CD8-positive, alpha-beta memory T cell (primary cell): Measurements from ENCODE around the gene PCNX4. TPM values are rescaled to one million over a fixed set of nuclear protein-coding genes. Genes with fewer than 3 reads are reported as not detected.

Source experiments
- CTCF ChIA-PET: fragments of 350-600 bp; sonication (Branson Sonifier 250); formaldehyde crosslinking; loops from one replicate; lab custom pipeline; 2021; ENCODE audit warnings: antibody characterized with exemption; lab: Charles Lee
- POLR2A ChIA-PET: fragments of 350-600 bp; sonication (Branson Sonifier 250); formaldehyde crosslinking; loops from one replicate; lab custom pipeline; 2021; ENCODE audit warnings: antibody characterized with exemption; lab: Charles Lee
- DNase-seq, 5 donors: peaks; one replicate each; pipeline versions ENCODE4 v3.0.0 to v3.0.0-alpha.2; 2020 to 2022; ENCODE audit warnings: mixed read lengths in 1 of 5
- H3K27ac ChIP-seq: one replicate; pipeline ENCODE4 v1.7.0; 2013; ENCODE audit warnings: low read depth, mild to moderate bottlenecking, low read length, moderate library complexity
- H3K27me3 ChIP-seq: 2 replicates; pipeline ENCODE4 v1.7.0; 2013; ENCODE audit warnings: low read length, mild to moderate bottlenecking; ENCODE audit not compliant: insufficient read depth, poor library complexity, severe bottlenecking
- H3K36me3 ChIP-seq: 2 replicates; pipeline ENCODE4 v1.7.0; 2013; ENCODE audit warnings: mild to moderate bottlenecking, low read length, moderate library complexity; ENCODE audit not compliant: insufficient read depth
- H3K4me1 ChIP-seq: 2 replicates; pipeline ENCODE4 v1.7.0; 2013; ENCODE audit warnings: mild to moderate bottlenecking, low read length, moderate library complexity; ENCODE audit not compliant: insufficient read depth
- H3K4me3 ChIP-seq: 2 replicates; pipeline ENCODE4 v1.7.0; 2013; ENCODE audit warnings: mild to moderate bottlenecking, low read length
- H3K9me3 ChIP-seq: 2 replicates; pipeline ENCODE4 v1.7.0; 2013; ENCODE audit warnings: mild to moderate bottlenecking, low read length
- H3K27ac Mint-ChIP-seq, 8 donors: one replicate each; pipeline ENCODE4 v1.8.0; 2020 to 2021; ENCODE audit warnings: mixed read lengths in 8 of 8, mild to moderate bottlenecking in 6 of 8, inconsistent platforms in 3 of 8, moderate library complexity in 3 of 8
- H3K27me3 Mint-ChIP-seq, 2 donors: one replicate each; pipeline ENCODE4 v1.8.0; 2020 to 2021; ENCODE audit warnings: mixed read lengths in 2 of 2, mild to moderate bottlenecking in 1 of 2, moderate library complexity in 1 of 2
- H3K36me3 Mint-ChIP-seq, 3 donors: one replicate each; pipeline ENCODE4 v1.8.0; 2020 to 2021; ENCODE audit warnings: mixed read lengths in 3 of 3, inconsistent platforms in 1 of 3, mild to moderate bottlenecking in 1 of 3
- H3K4me1 Mint-ChIP-seq, 3 donors: one replicate each; pipeline ENCODE4 v1.8.0; 2020 to 2021; ENCODE audit warnings: mixed read lengths in 3 of 3, inconsistent platforms in 1 of 3, mild to moderate bottlenecking in 1 of 3
- H3K4me3 Mint-ChIP-seq, 7 donors: one replicate each; pipeline ENCODE4 v1.8.0; 2020 to 2021; ENCODE audit warnings: mixed read lengths in 7 of 7, mild to moderate bottlenecking in 6 of 7, moderate library complexity in 4 of 7, inconsistent platforms in 2 of 7
- H3K9me3 Mint-ChIP-seq, 5 donors: one replicate each; pipeline ENCODE4 v1.8.0; 2020 to 2022; ENCODE audit warnings: mixed read lengths in 5 of 5, mild to moderate bottlenecking in 3 of 5, moderate library complexity in 2 of 5, inconsistent platforms in 1 of 5
- polyA plus RNA-seq: library from polyadenylated mRNA; unstranded; fragments of 300-500 nt; fragmentation: Illumina TruSeq; gene quantifications from one replicate; pipeline ENCODE4 v1.2.3, GENCODE V29; 2021
- total RNA-seq, 2 experiments: library from RNA; stranded (reverse); gene quantifications; one replicate each; pipeline ENCODE4 v1.2.3, GENCODE V29; 2021

PCNX4 gene
- total and polyA plus RNA-seq, 3 experiments from 2014 or later: 21.4 to 43.5 (median 38.8) TPM

DNA sequence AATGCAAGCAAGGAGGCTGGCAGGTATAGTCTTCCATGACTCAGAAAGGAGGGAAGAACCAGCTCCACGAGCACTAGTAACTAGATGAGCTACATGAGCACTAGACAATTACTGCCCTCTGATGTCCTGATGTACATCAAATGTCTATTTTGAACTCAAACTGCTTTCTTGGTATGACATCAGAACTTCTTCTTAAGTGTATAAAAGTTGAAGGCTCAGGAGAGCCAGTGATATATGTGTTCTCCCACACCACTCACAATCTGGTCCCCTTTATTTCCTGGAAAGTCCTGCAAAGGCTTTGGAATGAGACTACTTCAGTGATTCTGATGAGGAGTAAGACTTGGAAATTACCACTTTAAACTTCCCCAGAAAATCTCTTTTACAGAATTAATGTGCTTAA lies 92.0 kb downstream of the PCNX4 start:
- Histone ChIP-seq H3K36me3 (no peaks in the 10 kb centered on the region), H3K27me3 (no peaks in the 10 kb centered on the region), H3K4me1 (peaks cover 6% of the 10 kb centered on the region), H3K27ac (no peak overlapping the region), H3K4me3 (peak overlapping the region; percentile 42), H3K9me3 (no peaks in the 10 kb centered on the region)
- Mint-ChIP-seq H3K27ac (peak overlapping the region; percentile 48 to 97 (median 92)), H3K4me1 (peaks cover 7 to 15% (median 11%) of the 10 kb centered on the region in 3 donors), H3K9me3 (peaks cover 0 to 7% (median 0%) of the 10 kb centered on the region in 5 donors), H3K27me3 (peaks cover 0 to 2% of the 10 kb centered on the region in 2 donors), H3K36me3 (peaks cover 0 to 20% (median 0%) of the 10 kb centered on the region in 3 donors), H3K4me3 (peak overlapping the region; percentile 74 to 89 (median 80))
- ChIA-PET POLR2A (interaction anchor here (0.5 to 1.5 kb wide), 5 partner anchors 19 to 895 kb away, joined by 3 to 9 read pairs (median 3); partner anchors contain the start of genes DHRS7 and PPM1A), CTCF (interaction anchor here (0.9 to 7.9 kb wide), 13 partner anchors 12 to 1068 kb away, joined by 3 to 131 read pairs (median 6); partner anchors contain the start of genes DHRS7 and PPM1A)
- peak in 1 of 5 donors; percentile 10 for DNase-seq

DNA sequence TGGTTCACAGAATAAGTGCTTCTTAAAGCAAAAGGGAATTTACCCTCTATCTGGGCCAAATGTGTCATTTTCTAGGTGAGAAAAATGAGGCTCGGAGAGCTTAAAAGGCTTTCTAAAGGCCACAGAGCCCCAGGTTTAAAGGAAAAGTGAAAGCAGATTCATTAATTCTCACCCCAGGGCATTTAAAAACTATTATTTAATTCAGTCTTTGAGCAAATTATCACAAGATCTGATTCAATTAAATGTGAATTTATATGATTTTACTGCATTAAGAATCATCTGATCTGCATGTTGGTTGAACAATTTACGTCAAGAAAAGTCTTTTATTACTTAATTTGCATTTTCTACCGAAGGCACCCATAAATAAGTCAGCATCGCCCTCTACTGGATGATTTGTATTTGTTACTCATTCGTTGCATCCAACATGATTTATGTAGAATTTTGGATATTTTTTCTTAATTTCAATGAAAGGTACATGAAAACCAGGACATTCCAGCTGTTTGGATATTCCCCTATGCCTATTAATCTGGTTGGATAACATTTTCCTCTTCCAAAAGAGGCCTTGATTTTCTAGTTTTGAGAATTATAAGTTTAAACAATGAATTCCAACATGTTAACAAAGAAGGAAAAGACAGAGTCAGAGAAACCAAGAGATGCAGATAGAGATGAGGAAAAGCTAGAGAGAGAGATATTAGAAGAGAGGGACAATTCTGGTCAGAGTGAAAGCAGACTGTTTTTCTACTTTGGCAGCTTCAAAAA lies 92.6 kb downstream of the PCNX4 start:
- peaks cover 7 to 15% (median 11%) of the 10 kb centered on the region in 3 donors for H3K4me1 Mint-ChIP-seq
- peaks cover 0 to 7% (median 0%) of the 10 kb centered on the region in 5 donors for H3K9me3 Mint-ChIP-seq
- peak overlapping the region; percentile 48 to 97 (median 92) for H3K27ac Mint-ChIP-seq
- no peaks in the 10 kb centered on the region for H3K27me3 ChIP-seq
- DNase-seq: peak in 3 of 5 donors; percentile 12 to 72 (median 71)
- no peaks in the 10 kb centered on the region for H3K9me3 ChIP-seq
- H3K36me3 Mint-ChIP-seq: peaks cover 0 to 14% (median 0%) of the 10 kb centered on the region in 3 donors
- H3K27me3 Mint-ChIP-seq: peaks cover 0 to 2% of the 10 kb centered on the region in 2 donors
- H3K4me3 Mint-ChIP-seq: peak overlapping the region; percentile 74 to 89 (median 80)
- POLR2A ChIA-PET: interaction anchor here (0.5 to 1.5 kb wide), 5 partner anchors 19 to 221 kb away, joined by 3 to 9 read pairs (median 4); partner anchors contain the start of genes DHRS7 and PPM1A
- H3K27ac ChIP-seq: peak overlapping the region; percentile 12
- H3K36me3 ChIP-seq: no peaks in the 10 kb centered on the region
- CTCF ChIA-PET: interaction anchor here (0.8 to 7.9 kb wide), 16 partner anchors 11 to 1068 kb away, joined by 3 to 131 read pairs (median 4); partner anchors contain the start of genes DHRS7 and PPM1A
- peaks cover 6% of the 10 kb centered on the region for H3K4me1 ChIP-seq
- peak overlapping the region; percentile 42 for H3K4me3 ChIP-seq

DNA sequence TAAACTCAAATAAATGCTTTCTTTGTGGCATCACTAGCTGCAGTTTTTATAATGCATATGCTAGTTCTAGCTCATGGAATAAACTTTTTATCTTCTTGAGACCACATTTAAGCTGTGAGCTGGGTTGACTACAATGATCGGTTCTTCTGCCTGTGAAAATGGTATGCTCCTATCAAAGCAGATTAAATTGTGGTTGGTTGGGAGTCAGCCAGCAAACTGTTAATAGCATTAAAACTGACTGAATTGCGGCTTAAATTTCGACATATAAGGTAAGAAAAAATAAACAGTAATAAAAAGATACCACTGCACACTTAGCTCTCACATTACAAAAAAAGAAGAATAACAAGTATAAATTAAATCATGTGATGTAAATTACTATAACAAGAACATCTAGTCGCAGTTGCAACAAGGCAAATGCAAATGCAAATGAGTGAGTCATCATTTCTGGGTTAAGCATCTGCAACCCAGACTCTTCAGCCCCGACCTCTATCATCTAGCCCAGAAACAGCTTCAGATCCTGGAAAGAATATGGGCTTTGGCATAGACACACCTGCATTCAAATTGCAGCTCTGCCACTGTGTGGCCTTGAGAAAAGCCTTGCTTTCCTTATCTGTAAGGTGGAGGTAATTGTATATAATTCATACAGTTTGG lies 93.3 kb downstream of the PCNX4 start:
- Histone ChIP-seq H3K36me3 (no peaks in the 10 kb centered on the region), H3K4me3 (no peak overlapping the region), H3K27me3 (no peaks in the 10 kb centered on the region), H3K9me3 (no peaks in the 10 kb centered on the region), H3K4me1 (peaks cover 6% of the 10 kb centered on the region), H3K27ac (no peak overlapping the region)
- H3K36me3 Mint-ChIP-seq: peaks cover 0 to 8% (median 0%) of the 10 kb centered on the region in 3 donors
- no peak for DNase-seq
- H3K9me3 Mint-ChIP-seq: peaks cover 0 to 4% (median 0%) of the 10 kb centered on the region in 5 donors
- CTCF ChIA-PET: interaction anchor here (0.8 to 7.9 kb wide), 12 partner anchors 11 to 221 kb away, joined by 3 to 131 read pairs (median 8); partner anchors contain the start of genes DHRS7 and PPM1A
- POLR2A ChIA-PET: interaction anchor here (0.5 to 1.3 kb wide), 3 partner anchors 22 to 94 kb away, joined by 3 to 9 read pairs (median 4); partner anchors contain the start of gene PPM1A
- no peak overlapping the region for H3K27ac Mint-ChIP-seq
- H3K4me3 Mint-ChIP-seq: peak overlapping the region in 1 of 7 donors; percentile 23
- peaks cover 7 to 15% (median 11%) of the 10 kb centered on the region in 3 donors for H3K4me1 Mint-ChIP-seq
- peaks cover 0 to 2% of the 10 kb centered on the region in 2 donors for H3K27me3 Mint-ChIP-seq

DNA sequence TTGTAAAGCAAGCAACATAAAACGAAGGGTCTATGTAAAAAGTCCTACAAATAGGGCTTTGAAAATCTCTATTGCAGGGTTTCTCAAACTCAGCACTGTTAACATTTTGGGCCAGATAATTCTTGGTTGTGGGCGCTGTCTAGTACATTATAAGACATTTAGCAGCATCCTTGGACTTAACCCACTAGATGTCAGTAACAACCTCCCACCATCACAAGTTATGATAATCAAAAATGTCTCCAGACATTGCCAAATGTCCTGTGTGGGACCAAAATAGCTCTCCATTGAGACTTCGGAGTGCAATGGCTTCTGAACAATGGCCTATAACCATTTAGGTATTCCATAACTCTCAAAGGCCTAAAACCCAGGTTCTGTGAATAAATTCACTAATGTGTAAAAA lies 96.4 kb downstream of the PCNX4 start:
- Mint-ChIP-seq H3K36me3 (no peaks in the 10 kb centered on the region), H3K4me3 (no peak overlapping the region), H3K9me3 (no peaks in the 10 kb centered on the region), H3K27ac (no peak overlapping the region), H3K4me1 (peaks cover 7 to 14% (median 10%) of the 10 kb centered on the region in 3 donors), H3K27me3 (peaks cover 4 to 6% of the 10 kb centered on the region in 2 donors)
- Histone ChIP-seq H3K4me3 (no peak overlapping the region), H3K4me1 (peaks cover 6% of the 10 kb centered on the region), H3K36me3 (no peaks in the 10 kb centered on the region), H3K27me3 (no peaks in the 10 kb centered on the region), H3K9me3 (no peaks in the 10 kb centered on the region), H3K27ac (no peak overlapping the region)
- ChIA-PET CTCF (interaction anchor here (7.5 to 7.9 kb wide), 2 partner anchors 122 to 224 kb away, joined by 71 to 131 read pairs; no protein-coding TSS in a partner anchor), POLR2A (interaction anchor here (1.3 kb wide), 1 partner anchor 61 kb away, joined by 3 read pairs; the partner anchor contains the start of gene PPM1A)
- DNase-seq: no peak

DNA sequence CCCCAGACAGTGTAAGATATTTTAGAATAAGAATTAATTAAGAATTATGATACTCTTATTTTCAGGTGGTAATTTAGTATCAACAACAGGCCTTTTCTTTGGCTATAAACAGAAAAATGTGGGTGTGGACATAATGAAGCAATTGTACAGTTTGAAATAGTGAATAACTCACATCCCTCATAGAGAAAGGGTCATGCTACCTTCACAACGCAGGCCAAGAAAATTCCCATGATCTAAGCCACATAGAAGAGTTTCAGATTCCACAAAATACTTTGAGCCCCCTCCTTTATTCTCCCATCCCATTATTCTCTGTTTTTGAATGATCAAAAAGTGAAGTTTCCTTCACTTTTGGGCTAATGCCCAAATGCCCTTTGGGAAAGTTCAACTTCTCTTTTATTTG lies 97.0 kb downstream of the PCNX4 start:
- Histone ChIP-seq H3K36me3 (no peaks in the 10 kb centered on the region), H3K4me3 (no peak overlapping the region), H3K27me3 (no peaks in the 10 kb centered on the region), H3K27ac (no peak overlapping the region), H3K4me1 (peaks cover 3% of the 10 kb centered on the region), H3K9me3 (no peaks in the 10 kb centered on the region)
- Mint-ChIP-seq H3K9me3 (no peaks in the 10 kb centered on the region), H3K4me3 (no peak overlapping the region), H3K27ac (no peak overlapping the region), H3K27me3 (peaks cover 6 to 8% of the 10 kb centered on the region in 2 donors), H3K36me3 (no peaks in the 10 kb centered on the region), H3K4me1 (peaks cover 4 to 8% (median 4%) of the 10 kb centered on the region in 3 donors)
- POLR2A ChIA-PET: no interaction called here
- CTCF ChIA-PET: interaction anchor here (1.9 to 2.1 kb wide), 2 partner anchors 10 to 224 kb away, joined by 5 to 8 read pairs; no protein-coding TSS in a partner anchor
- DNase-seq: no peak

DNA sequence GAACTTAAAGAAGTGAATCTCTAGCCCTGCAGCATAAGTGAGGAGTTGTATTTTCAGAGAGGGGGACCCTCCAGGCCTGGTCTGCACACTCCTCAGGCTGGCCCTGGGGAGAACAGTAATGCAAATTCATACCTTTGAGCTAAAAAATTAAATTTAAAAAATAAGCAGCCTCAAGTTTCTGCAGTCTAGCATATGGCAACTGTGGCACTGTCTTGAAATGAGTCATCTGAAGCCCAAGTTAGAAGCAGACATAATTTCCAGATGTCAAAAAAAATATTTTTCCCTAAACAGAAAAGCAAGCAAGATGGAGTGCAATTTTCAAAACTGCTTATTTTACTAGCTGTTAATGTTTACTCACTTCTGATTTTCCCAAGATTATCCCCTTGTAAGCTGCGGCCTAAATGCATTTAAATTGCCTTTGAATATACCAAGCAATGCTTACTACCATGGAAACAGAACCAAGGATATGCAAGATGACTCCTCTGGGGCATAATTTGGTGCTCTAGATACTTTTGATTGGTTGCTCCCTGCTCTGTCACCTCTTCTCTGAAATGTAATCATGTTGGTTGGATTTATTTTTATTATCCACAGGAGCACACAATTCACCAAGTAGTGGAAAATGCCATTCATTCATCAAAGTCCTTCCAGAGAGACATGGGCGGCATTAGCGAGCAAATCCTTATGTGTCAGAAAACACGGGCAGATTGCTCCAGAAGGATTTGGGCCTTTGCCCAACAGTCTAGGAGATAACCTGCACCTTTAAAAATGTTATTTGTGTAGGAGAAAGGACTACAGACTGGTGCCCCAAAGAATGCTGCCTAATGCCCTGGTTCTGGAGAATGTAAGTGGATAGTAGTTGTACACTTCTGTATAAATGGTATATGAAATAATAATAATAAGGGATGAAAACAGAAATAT lies 98.5 kb downstream of the PCNX4 start:
- Histone ChIP-seq H3K36me3 (no peaks in the 10 kb centered on the region), H3K9me3 (no peaks in the 10 kb centered on the region), H3K27ac (no peak overlapping the region), H3K4me3 (no peak overlapping the region), H3K27me3 (no peaks in the 10 kb centered on the region), H3K4me1 (no peaks in the 10 kb centered on the region)
- H3K4me3 Mint-ChIP-seq: no peak overlapping the region
- H3K27me3 Mint-ChIP-seq: peaks cover 6 to 13% of the 10 kb centered on the region in 2 donors
- no peaks in the 10 kb centered on the region for H3K36me3 Mint-ChIP-seq
- H3K27ac Mint-ChIP-seq: no peak overlapping the region
- ChIA-PET CTCF (interaction anchor here (0.6 to 2.1 kb wide), 3 partner anchors 8 to 789 kb away, joined by 3 to 8 read pairs (median 5); no protein-coding TSS in a partner anchor), POLR2A (no interaction called here)
- H3K4me1 Mint-ChIP-seq: no peaks in the 10 kb centered on the region
- no peaks in the 10 kb centered on the region for H3K9me3 Mint-ChIP-seq
- DNase-seq: no peak
